GM21381 (cell line): Measurements from ENCODE around the gene BOLA3.
"Not testable (repeated sequence)": the region's sequence is repeated elsewhere in the genome, so short reads cannot be mapped to it uniquely, and the experiment has no call there.

Source experiments
- ATAC-seq: cut with Tn5 transposase; IDR thresholded peaks from one replicate; pipeline ENCODE4 v1.9.1; 2021; ENCODE audit warnings: mild to moderate bottlenecking, moderate library complexity; ENCODE audit not compliant: unreplicated experiment

The BOLA3 gene, protein sequence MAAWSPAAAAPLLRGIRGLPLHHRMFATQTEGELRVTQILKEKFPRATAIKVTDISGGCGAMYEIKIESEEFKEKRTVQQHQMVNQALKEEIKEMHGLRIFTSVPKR

DNA sequence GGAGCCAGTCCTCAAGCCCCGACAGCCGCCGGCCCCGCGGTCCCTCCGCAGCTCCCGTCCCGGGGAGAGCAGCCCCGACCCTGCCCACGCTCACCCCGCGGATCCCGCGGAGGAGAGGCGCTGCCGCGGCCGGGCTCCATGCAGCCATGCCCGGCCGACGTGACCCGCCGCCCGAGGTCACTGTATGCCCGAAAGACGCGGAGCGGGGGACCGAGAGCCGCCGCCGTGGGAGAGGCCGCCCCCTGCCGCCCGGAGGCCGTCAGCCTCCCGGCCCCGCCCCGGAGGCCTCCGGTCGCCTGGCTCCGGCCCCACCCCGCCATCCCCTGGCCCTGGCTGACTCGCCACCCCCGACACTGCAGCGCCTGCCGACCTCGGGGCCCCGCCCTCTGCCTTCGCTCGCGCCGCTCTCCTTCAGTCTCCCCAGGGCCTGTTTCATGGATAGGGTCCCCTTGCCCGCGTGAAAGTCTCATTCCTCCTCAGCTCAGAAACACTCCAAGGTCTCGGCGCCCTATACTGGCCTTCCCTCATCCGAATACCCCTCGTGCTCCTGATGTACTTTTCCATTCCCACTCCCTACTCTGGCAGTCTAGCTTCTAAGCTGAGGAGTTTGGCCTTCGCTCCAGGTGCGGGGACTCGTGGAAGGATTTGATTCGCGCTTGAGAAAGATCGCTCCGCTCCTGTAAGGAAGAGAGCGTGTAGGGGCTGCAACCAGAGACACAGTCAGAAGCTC, at the start of gene BOLA3:
BOLA3 (minus strand) TSS at position 186 of the 730 bp plus-strand sequence; CDS start at position 148, 38 bp downstream.
- peak; percentile 90 for ATAC-seq

DNA sequence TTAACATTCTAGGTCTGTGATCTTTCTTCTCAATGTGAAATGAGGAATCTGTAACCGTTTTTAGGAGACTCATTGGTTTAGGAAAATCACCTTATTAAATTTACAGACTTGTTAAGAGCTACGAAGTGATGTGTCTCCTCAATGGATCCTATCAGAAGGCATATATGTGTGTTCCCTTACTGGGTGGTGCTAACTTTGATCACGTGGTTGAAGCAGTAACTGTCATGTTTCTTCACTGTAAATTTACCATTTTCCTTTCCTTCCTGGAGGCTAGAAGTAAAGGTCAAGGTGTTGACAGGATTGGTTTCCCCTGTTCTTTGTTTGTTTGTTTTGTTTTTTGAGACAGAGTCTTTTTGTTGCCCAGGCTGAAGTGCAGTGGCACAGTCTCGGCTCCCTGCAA, 49.3 kb upstream of the BOLA3 start:
- no peak for ATAC-seq

DNA sequence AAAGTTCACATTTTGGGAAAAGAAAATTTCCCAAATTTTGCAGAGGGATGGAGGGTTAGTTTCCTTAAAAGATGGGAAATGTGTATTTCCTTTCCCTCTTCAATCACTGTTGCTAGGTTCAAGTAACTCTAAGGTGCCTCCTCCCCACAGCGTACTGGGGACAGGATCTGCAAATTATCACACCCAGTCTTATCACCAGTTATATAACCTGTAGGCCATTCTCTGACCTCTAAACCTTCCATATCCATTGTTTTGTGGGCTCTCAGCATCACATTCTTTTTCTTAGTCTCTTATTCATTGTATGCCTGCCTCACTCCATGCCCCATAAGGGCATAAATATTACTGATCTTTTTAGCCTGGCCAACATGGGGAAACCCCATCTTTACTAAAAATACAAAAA, 47.1 kb upstream of the BOLA3 start:
- no peak for ATAC-seq

DNA sequence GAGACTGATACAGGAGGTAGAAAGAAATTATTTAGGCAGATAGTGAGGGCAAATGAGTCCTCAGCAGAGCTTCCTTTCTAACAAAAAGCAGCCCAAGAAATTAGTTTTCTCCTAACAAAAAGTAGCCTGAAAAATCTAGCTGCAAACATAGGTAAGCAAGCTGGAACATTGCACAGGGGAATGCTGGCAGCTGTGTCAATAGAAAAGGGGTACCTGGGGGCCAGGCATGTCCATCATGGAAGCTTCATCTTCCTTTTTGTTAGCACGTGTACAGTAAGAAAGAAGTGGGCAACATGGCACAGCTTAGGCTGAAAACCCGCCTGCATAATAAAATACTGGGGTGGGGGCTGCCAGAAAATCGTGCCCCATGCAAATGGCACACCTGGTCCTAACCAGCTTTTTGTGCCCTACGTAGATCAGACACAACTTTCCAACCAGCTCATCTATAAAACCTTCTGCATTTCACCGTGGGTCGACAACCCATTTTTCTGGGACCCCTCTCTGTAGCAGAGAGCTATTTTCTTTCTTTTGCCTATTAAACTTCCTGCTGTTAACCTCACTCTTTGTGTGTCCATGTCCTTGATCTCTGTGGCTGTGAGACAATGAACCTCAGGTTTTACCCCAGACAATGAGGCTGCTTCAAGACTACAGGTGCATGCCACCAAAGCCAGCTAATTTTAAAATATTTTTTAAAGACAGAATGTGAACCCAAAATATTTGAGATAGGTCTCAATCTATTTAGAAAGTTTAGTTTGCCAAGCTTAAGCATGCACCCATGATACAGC, 44.1 kb upstream of the BOLA3 start:
- ATAC-seq, result no peak

DNA sequence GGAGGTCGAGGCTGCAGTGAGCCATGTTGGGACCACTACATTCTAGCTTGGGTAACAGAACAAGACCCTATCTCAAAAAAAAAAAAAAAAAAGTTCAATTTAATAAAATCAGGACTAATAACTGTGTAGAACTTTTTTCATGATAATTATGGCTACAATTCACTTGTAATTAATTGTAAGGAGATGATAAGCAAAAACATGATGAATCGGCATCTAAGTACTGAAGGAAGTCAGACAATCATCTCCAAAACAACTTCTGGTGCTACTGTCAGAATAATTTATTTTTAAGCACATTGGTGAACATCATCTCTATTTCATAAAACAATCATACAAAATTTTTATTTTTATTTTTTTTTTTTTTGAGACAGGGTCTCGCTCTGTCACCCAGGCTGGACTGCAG, 41.0 kb upstream of the BOLA3 start:
- ATAC-seq, result no peak

DNA sequence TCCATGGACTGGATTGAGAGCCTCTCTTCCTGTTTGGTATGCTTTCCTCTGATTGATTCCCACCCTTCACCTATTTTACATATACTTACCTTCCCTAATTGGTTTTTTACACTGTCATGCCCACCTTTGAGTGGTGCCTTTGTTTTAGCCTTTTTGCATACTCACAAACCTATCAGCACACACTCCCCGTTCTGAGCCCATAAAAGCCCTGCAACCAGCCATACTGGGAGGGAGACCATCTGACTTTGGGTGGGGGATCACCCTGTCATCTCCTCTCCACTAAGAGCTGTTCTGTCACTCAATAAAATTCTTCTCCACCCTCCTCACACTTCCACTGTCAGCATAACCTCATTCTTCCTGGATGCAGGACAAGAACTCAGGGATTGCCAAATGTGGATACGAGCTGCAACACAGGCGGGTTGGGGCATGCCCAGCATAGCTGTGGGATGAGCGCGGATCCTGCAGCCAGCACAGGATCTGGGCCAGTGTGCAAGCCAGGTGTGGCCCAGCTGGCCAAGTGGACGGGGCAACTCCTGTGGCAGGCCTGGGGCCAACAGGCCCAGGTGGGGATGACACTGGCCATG, 40.4 kb upstream of the BOLA3 start:
- ATAC-seq, result no peak

DNA sequence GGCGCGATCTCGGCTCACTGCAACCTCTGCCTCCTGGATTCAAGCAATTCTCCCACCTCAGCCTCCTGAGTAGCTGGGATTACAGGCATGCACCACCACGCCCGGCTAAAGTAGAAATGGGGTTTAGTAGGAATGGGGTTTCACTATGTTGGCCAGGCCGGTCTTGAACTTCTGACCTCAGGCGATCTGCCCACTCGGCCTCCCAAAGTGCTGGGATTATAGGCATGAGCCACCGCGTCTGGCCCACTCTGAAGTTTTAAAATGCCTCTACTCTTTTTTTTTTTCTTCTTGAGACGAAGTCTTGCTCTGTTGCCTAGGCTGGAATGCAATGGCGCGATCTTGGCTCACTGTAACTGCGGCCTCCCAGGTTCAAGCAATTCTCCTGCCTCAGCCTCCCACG, 39.0 kb upstream of the BOLA3 start:
- not testable (repeated sequence) for ATAC-seq

DNA sequence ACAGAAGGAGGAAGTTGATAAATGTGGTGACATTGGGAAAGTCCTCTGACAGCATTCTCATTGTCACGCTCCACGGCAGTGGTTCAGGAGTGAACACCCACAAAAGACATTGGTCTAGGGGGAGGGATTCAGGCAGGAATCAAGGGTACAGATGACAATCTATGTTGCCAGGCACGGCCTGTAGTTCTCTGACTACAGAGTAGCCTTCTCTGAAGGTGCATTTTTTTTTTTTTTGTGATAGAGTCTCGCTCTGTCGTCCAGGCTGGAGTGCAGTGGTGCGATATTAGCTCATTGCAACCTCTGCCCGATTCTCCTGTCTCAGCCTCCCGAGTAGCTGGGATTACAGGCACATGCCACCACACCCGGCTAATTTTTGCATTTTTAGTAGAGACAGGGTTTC, 38.3 kb upstream of the BOLA3 start:
- peak; percentile 59 for ATAC-seq

DNA sequence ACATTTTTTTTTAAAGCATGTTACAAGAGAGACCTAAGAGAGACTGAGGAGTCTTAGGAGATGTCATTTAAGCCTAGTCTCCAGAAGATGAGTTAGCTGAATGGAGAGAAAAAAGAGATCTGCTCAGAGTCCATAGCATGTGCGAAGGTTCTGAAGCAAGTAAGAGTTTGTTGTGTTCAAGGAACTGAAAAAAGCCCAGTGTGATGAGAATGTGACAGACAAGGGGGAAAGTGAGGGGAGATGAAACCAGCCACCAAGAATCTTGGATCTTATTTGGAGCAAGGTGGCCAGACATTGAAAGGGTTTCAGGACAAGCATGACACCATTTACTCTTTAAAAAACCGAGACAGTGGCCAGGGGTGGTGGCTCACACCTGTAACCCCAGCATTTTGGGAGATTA, 36.2 kb upstream of the BOLA3 start:
- ATAC-seq, result no peak

DNA sequence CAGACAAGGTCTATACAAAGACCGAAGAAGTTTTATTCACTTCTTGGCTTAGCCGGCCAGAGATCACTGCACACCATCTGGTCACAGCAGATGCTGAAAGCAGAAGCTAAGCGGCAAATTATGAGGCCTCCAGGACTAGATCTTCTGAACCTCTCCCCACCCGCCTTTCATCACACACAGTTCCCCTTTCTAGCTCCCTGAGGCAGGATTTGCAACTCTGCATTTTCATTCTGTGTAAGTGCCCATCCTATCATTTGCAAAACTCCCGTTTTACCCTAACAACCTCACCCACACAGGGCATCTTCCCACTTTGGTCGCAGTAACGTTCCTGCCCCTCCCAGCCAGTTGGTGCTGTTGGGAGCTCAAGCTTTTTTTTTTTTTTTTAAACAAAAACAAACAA, 34.0 kb upstream of the BOLA3 start:
- no peak for ATAC-seq

DNA sequence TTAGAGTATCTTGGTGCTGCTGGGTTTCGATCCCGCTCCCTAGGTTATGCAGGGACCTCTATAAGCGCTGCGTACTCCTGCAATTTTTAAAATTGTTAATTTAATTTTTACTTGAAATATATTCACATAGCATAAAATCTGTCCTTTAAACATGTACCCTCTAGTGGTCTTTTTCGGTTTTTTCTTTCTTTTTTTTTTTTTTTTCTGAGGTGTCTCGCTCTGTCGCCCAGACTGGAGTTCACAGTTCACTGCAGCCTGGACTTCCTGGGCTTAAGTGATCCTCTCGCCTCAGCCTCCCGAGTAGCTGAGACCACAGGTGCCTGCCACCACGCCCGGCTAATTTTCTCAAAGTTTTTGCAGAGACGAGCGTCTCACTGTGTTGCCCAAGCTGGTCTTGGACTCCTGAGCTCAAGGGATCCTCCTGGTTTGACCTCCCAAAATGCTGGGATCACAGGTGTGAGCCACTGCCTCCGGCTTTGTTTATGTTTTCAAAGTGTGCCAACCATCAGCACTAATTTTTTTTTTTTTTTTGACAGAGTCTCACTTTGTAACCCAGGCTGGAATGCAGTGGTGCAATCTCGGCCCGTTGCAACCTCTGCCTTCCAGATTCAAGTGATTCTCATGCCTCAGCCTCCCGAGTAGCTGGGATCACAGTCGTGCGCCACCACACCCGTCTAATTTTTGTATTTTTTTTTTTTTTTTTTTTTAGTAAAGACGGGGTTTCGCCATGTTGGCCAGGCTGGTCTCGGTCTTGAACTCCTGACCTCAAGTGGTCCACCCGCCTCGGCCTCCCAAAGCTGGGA, 31.6 kb upstream of the BOLA3 start:
- peak; percentile 6 for ATAC-seq

DNA sequence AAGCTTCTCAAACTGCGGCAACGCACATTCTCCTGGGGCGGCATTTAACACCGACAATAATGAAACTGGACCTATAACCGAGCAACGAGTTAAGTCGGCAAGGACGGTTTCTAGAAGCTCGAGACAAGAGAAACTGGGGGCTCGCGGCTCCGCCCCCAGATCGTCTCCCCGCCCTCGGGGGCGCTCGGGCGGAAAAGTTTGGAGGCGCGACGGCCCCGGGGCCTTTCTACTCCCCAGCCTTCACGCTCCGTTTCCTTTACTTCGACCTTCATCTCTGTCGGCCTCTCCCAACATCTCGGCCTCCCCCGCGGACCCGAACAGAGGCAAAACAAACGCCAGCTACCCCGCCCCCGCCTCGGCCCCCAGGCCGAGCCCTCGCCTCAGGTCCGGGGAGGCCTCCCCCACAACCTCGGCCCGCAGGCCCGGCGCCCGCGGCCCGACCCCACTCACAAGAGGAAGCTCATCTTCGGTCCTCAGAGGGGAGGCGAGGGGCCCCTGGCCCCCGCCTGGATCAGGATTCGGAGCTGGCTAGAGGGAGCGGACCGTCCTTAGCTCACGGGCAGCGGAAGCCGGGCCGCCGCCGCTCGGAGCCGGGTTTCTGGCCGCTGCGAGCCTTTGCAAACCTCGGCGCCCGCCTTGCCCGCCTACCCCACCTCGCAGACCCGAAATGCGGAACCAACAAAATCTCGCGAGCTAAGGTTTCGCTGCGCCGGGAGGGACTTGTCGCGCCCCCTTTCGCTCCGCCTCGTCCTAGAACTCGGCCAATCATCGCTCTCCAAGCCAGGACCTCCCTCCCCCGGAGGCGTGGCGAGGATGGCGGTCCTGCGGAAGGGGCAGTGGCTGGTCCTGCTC, 30.7 kb upstream of the BOLA3 start, which contains the start of gene MOB1A:
MOB1A (minus strand) TSS at position 669 of the 852 bp plus-strand sequence; CDS start at position 464, 205 bp downstream.
- peak; percentile 78 for ATAC-seq

DNA sequence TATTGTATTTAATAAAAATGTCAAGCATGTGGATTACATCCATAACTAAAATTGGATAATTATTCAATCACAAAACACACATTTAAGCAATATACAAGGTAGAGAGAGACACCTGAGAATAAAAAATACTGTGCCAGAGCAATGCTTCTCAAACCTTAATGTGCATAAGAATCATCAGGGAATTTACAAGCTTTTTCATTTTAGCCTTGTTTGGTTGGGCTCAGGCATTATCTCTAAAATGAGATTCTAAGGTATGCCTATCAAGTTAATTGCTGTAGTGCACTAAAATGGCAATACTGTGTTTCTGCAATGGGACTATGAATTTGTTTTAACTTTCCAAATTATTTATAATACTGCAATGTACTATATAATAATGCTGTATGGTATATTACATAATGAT, 30.0 kb upstream of the BOLA3 start:
- ATAC-seq, result no peak

DNA sequence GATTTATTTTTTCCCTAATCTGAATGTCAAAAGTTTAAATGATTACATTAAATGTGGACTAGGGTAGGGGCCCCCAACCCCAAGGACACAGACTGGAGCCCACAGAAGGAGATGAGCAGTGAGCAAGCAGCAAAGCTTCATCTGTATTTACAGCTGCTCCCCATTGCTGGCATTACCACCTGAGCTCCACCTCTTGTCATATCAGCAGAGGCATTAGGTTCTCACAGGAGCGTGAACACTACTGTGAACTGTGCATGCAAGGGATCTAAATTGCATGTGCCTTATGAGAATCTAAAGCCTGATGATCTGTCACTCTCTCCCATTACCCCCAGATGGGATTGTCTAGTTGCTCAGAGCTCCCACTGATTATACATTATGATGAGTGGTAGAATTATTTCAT, 27.2 kb upstream of the BOLA3 start:
- no peak for ATAC-seq

DNA sequence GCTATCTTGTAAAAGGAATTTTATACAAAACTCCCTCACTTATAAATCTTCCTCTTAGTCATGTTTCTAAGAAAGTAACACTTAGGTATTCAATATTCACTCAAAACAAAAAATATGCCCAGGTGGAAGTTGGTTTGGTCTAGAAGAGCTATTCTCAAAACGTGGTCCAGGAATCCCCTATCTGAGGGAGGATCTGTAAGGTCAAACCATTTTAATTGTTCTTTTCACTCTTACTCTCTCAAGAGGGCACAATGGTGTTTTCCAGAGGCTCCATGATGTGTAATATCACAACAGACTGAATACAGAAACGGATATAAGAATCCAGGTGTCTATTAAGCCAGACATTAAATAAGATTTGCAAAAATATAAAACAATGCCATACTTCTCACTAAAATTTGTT, 21.0 kb upstream of the BOLA3 start:
- no peak for ATAC-seq

DNA sequence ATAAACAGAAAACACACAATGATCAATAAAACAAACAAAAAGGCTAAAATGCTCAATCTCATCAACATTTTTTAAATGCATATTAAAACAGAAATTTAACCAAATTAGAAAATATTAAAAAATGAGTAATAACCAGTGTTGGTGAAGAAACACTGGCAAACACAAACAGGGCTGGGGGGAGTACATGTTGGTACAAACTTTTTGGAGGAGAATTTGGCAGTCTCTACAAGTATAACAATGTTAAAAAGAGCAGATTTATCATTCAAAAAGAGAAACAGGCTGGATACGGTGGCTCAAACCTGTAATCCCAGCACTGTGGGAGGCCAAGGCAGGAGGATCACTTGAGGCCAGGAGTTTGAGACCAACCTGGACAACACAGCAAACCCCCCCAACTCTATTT, 17.0 kb upstream of the BOLA3 start:
- no peak for ATAC-seq

DNA sequence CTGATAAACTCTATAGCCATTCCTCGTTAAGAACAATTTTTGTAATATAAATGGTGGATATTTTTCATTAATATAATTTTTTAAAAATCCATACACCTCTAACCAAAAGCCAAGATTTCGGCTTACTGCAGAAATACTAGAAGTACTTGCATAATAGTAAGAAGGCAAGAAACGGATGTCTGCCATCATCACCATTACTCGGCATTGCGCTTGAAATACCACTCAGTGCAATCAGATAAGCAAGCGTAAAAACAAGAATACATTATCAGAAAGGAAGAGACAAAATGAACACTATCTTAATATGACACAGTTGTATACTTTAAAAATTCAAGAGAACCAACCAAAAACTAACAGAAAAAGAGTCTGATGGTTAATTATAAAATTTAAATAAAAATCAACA, 15.2 kb upstream of the BOLA3 start:
- no peak for ATAC-seq

DNA sequence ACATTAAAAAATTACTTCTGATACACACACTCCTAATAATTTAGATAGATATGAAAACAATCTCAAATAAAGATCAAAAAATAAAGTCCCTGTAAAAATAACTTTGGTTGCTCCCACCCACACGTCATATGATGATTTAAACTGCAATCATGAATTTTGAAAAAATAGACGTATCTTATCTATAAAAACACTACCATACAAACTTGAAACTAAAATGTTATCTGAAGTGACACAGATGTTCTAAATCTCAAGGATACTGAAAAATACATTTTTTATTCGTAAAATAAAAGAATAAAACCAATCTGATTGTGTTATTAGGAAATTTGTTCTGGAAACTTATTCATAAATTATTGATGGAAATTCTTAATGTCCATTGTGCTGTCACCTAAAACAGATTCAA, 8.1 kb upstream of the BOLA3 start:
- ATAC-seq, result no peak

DNA sequence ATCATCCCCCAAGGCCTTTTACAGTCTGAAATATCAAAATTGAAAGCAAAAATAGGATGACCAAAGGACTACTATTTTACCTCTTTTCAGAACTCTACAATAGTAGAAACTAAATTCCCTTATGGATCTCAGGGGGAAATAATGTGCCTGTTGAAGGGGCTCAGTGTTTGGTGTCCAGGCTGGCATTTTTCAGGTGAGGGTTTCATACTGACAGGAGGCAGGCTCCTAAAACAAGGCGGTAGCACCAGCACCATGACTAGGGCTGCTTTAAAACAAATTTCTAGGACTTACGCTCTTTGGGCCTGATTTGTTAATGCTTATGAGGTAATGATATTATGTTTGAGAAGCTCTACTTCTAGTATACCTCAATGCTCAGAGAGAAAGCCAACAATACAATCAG, 5.2 kb upstream of the BOLA3 start:
- no peak for ATAC-seq
